Testis (tissue), 3 donors: ENCODE data around the gene AOX1. TPM values are rescaled to one million over a fixed set of nuclear protein-coding genes. Genes with fewer than 3 reads are reported as not detected.

ENCODE experiments used
- DNase-seq: peaks from one replicate; pipeline ENCODE4 v3.0.0-alpha.2; 2019
- H3K27ac ChIP-seq, 2 donors: fragments of 200-600 bp; sonication (generic); one replicate each; pipeline ENCODE4 v1.5.1; 2019
- H3K27me3 ChIP-seq: fragments of 200-600 bp; sonication (generic); one replicate; pipeline ENCODE4 v1.5.1; 2019
- H3K36me3 ChIP-seq: fragments of 200-600 bp; sonication (generic); one replicate; pipeline ENCODE4 v1.5.1; 2017; ENCODE audit warnings: low read depth; ENCODE audit errors: missing control alignments
- H3K4me1 ChIP-seq: fragments of 200-600 bp; sonication (generic); one replicate; pipeline ENCODE4 v1.5.1; 2019
- H3K4me3 ChIP-seq, 2 donors: fragments of 200-600 bp; sonication (generic); one replicate each; pipeline ENCODE4 v1.5.1; 2017 to 2019
- H3K9me3 ChIP-seq: fragments of 200-600 bp; sonication (generic); one replicate; pipeline ENCODE4 v1.5.1; 2017
- CTCF ChIP-seq, 3 experiments: fragments of 450-650 bp in 2 of 3; fragments of 200-600 bp in 1 of 3; sonication (generic) in 1 of 3; IDR thresholded peaks; one replicate each; pipeline ENCODE4 v1.5.1; 2016 to 2019; ENCODE audit warnings: antibody characterized with exemption in 3 of 3, mild to moderate bottlenecking in 2 of 3, moderate library complexity in 1 of 3
- POLR2A ChIP-seq: fragments of 450-650 bp; IDR thresholded peaks from one replicate; pipeline ENCODE4 v1.6.1; 2017; ENCODE audit warnings: antibody characterized with exemption, mild to moderate bottlenecking, moderate library complexity
- WGBS, 2 donors: methylation state at CpG; one replicate each; pipeline ENCODE4 v1.1.5; 2018; 5-methylcytosine and 5-hydroxymethylcytosine counted together
- intact Hi-C: fragments of 100-400 bp; cut with DNase I; formaldehyde crosslinking; loops from one replicate; pipeline ENCODE4 v1.15.1; 2023; ENCODE audit warnings: low total_unique reads
- polyA plus RNA-seq: library from polyadenylated mRNA; stranded (reverse); fragments of 350-450 nt; fragmentation: Illumina TruSeq; extraction: RNeasy Lipid Tissue Mini Kit (QIAGEN cat#74804); gene quantifications from one replicate; pipeline ENCODE4 v1.2.3, GENCODE V29; 2014; ENCODE audit warnings: low read depth, low replicate concordance; ENCODE audit not compliant: insufficient read depth
- total RNA-seq, 2 donors: library from RNA; depleted of rRNA; stranded (reverse); fragments of >200 nt; gene quantifications; one replicate each; pipeline ENCODE4 v1.2.3, GENCODE V29; 2016

AOX1 gene
- total and polyA plus RNA-seq, 3 donors from 2014 or later: 28.7 to 34.1 (median 29.4) TPM

- 77 to 82% methylated on average over 1 of the region's 1 CpG for WGBS, 2 donors
- intact Hi-C loops: no loop called here
- no peaks in the 10 kb centered on the region for H3K27me3 ChIP-seq
- no peaks in the 10 kb centered on the region for H3K9me3 ChIP-seq
- TF ChIP-seq CTCF (IDR thresholded peaks at IDR 0.05) (no peak), POLR2A (no peak)
- no peaks in the 10 kb centered on the region for H3K4me1 ChIP-seq
- H3K36me3 ChIP-seq: no peaks in the 10 kb centered on the region
- no peak overlapping the region for H3K4me3 ChIP-seq
- DNase-seq: no peak
- no peak overlapping the region for H3K27ac ChIP-seq
Measured at GRCh38 chr2:200702044-200702443, 116.2 kb downstream of the AOX1 start.

- Histone ChIP-seq H3K36me3 (no peaks in the 10 kb centered on the region), H3K4me3 (no peak overlapping the region), H3K27me3 (no peaks in the 10 kb centered on the region), H3K27ac (no peak overlapping the region), H3K4me1 (no peaks in the 10 kb centered on the region), H3K9me3 (no peaks in the 10 kb centered on the region)
- intact Hi-C loops: no loop called here
- no peak for TF ChIP-seq CTCF (IDR thresholded peaks at IDR 0.05)
- TF ChIP-seq POLR2A: no peak
- DNase-seq: no peak
- WGBS, 2 donors: 82 to 89% methylated on average over 4 of the region's 4 CpGs
Measured at GRCh38 chr2:200702646-200703118, 116.9 kb downstream of the AOX1 start.

GRCh38 chr2:200703127-200703925 is 117.5 kb downstream of the AOX1 start:
- Histone ChIP-seq H3K27me3 (no peaks in the 10 kb centered on the region), H3K36me3 (no peaks in the 10 kb centered on the region), H3K4me1 (no peaks in the 10 kb centered on the region), H3K27ac (no peak overlapping the region), H3K9me3 (no peaks in the 10 kb centered on the region), H3K4me3 (no peak overlapping the region)
- peak; percentile 48 for DNase-seq
- WGBS, 2 donors: 49 to 56% methylated on average over 6 of the region's 6 CpGs
- peak; percentile 40 to 50 (median 45) for TF ChIP-seq CTCF (IDR thresholded peaks at IDR 0.05)
- TF ChIP-seq POLR2A: no peak
- intact Hi-C loops: no loop called here

- Histone ChIP-seq H3K36me3 (no peaks in the 10 kb centered on the region), H3K27me3 (no peaks in the 10 kb centered on the region), H3K4me1 (no peaks in the 10 kb centered on the region), H3K9me3 (no peaks in the 10 kb centered on the region), H3K4me3 (no peak overlapping the region), H3K27ac (no peak overlapping the region)
- no peak for DNase-seq
- intact Hi-C loops: no loop called here
- 41 to 42% methylated on average over 4 of the region's 4 CpGs for WGBS, 2 donors
- TF ChIP-seq POLR2A (no peak), CTCF (IDR thresholded peaks at IDR 0.05) (no peak)
Measured at GRCh38 chr2:200703926-200704637, 118.3 kb downstream of the AOX1 start.
